ENCODE results near the gene GALNT15.

- TF ChIP-seq YY1 (IDR thresholded peaks at IDR 0.05; ENCODE audit: low read depth): no peak
- TF ChIP-seq, protein P1, sequence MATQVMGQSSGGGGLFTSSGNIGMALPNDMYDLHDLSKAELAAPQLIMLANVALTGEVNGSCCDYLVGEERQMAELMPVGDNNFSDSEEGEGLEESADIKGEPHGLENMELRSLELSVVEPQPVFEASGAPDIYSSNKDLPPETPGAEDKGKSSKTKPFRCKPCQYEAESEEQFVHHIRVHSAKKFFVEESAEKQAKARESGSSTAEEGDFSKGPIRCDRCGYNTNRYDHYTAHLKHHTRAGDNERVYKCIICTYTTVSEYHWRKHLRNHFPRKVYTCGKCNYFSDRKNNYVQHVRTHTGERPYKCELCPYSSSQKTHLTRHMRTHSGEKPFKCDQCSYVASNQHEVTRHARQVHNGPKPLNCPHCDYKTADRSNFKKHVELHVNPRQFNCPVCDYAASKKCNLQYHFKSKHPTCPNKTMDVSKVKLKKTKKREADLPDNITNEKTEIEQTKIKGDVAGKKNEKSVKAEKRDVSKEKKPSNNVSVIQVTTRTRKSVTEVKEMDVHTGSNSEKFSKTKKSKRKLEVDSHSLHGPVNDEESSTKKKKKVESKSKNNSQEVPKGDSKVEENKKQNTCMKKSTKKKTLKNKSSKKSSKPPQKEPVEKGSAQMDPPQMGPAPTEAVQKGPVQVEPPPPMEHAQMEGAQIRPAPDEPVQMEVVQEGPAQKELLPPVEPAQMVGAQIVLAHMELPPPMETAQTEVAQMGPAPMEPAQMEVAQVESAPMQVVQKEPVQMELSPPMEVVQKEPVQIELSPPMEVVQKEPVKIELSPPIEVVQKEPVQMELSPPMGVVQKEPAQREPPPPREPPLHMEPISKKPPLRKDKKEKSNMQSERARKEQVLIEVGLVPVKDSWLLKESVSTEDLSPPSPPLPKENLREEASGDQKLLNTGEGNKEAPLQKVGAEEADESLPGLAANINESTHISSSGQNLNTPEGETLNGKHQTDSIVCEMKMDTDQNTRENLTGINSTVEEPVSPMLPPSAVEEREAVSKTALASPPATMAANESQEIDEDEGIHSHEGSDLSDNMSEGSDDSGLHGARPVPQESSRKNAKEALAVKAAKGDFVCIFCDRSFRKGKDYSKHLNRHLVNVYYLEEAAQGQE (IDR thresholded peaks at IDR 0.05; ENCODE audit: low read depth): no peak
- TF ChIP-seq, protein P2, sequence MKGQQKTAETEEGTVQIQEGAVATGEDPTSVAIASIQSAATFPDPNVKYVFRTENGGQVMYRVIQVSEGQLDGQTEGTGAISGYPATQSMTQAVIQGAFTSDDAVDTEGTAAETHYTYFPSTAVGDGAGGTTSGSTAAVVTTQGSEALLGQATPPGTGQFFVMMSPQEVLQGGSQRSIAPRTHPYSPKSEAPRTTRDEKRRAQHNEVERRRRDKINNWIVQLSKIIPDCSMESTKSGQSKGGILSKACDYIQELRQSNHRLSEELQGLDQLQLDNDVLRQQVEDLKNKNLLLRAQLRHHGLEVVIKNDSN (IDR thresholded peaks at IDR 0.05): no peak
- TF ChIP-seq, protein P3, sequence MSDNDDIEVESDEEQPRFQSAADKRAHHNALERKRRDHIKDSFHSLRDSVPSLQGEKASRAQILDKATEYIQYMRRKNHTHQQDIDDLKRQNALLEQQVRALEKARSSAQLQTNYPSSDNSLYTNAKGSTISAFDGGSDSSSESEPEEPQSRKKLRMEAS (IDR thresholded peaks at IDR 0.05): no peak
- TF ChIP-seq TCF12 (IDR thresholded peaks at IDR 0.05; ENCODE audit: low read depth): no peak
Observed at GRCh38 chr3:16236856-16237393, 62.4 kb downstream of the GALNT15 start.

Data from Ishikawa (cell line).